K562 (cell line): ENCODE data around the gene UBE2G2. TPM values are rescaled to one million over a fixed set of nuclear protein-coding genes. Genes with fewer than 3 reads are reported as not detected.

ENCODE experiments used
- AFF4 ChIP-seq: sonication (generic); formaldehyde crosslinking; IDR thresholded peaks from 2 replicates; pipeline ENCODE4 v1.8.0; 2023; ENCODE audit warnings: mild to moderate bottlenecking, missing genetic modification reagents
- C11orf30 ChIP-seq: fragments of 450-650 bp; IDR thresholded peaks from 2 replicates; pipeline ENCODE4 v1.6.1; 2016; ENCODE audit warnings: low read depth, mild to moderate bottlenecking
- CBFA2T3 ChIP-seq: fragments of 450-650 bp; IDR thresholded peaks from 2 replicates; pipeline ENCODE4 v1.6.1; 2017
- CCNT2 ChIP-seq: IDR thresholded peaks from 2 replicates; pipeline ENCODE4 v1.6.1; 2011; ENCODE audit warnings: borderline replicate concordance, low read depth, mild to moderate bottlenecking, moderate library complexity, mixed read lengths, low read length; ENCODE audit not compliant: insufficient read length; ENCODE audit errors: extremely low read depth
- LCOR ChIP-seq: sonication (generic); formaldehyde crosslinking; IDR thresholded peaks from 2 replicates; pipeline ENCODE4 v1.8.0; 2022; ENCODE audit warnings: mild to moderate bottlenecking, missing genetic modification reagents
- MAFG ChIP-seq: fragments of 450-650 bp; conservative IDR thresholded peaks from 2 replicates; pipeline ENCODE4 v1.6.1; 2016; ENCODE audit warnings: missing genetic modification characterization, missing compliant biosample characterization
- TCFL5 ChIP-seq: fragments of 250-450 bp; sonication (Bioruptor Pico); conservative IDR thresholded peaks from 2 replicates; pipeline ENCODE4 v1.6.1; 2021; ENCODE audit warnings: mild to moderate bottlenecking, moderate library complexity, matching md5 sums
- ZNF316 ChIP-seq: fragments of 450-650 bp; IDR thresholded peaks from 2 replicates; pipeline ENCODE4 v1.6.1; 2016
- polyA plus RNA-seq, 8 experiments: library from polyadenylated mRNA; depleted of rRNA in 4 of 8; stranded (reverse) in 5 of 8; unstranded in 3 of 8; fragments of >200 nt; fragmentation: Nextera tagmentation in 2 of 8; fragmentation: Illumina TruSeq in 1 of 8; extraction: Ambion mirVana in 2 of 8; extraction: Trizol in 1 of 8; gene quantifications; 2 replicates each; pipeline versions ENCODE4 v1.2.1 to v1.2.3, GENCODE V29; 2011 to 2014; ENCODE audit warnings: inconsistent platforms in 1 of 8, missing spikeins in 1 of 8
- total RNA-seq, 7 experiments: library from RNA; depleted of rRNA in 6 of 7; stranded (reverse); fragments of >200 nt in 6 of 7; fragmentation: Illumina TruSeq in 2 of 7; extraction: Trizol in 2 of 7; gene quantifications; 2 replicates each; pipeline versions ENCODE4 v1.2.1 to v1.2.3, GENCODE V29; 2011 to 2021; ENCODE audit warnings: low replicate concordance in 1 of 7
- TF ChIP-seq, protein P1 (sequence below): fragments of 200-600 bp; sonication (generic); IDR thresholded peaks from one replicate; pipeline ENCODE4 v1.6.1; 2012; ENCODE audit warnings: mild to moderate bottlenecking, low read depth, low read length, inconsistent platforms
- TF ChIP-seq, protein P2 (sequence below): sonication (generic); formaldehyde crosslinking; IDR thresholded peaks from 2 replicates; pipeline ENCODE4 v1.8.1; 2023; ENCODE audit warnings: mild to moderate bottlenecking, missing genetic modification reagents

The UBE2G2 gene
- total and polyA plus RNA-seq, 9 of the 15 experiments (the other 6 are each of a cell fraction or from before 2014, with no cell fraction given): 47.5 to 225 (median 140) TPM

DNA sequence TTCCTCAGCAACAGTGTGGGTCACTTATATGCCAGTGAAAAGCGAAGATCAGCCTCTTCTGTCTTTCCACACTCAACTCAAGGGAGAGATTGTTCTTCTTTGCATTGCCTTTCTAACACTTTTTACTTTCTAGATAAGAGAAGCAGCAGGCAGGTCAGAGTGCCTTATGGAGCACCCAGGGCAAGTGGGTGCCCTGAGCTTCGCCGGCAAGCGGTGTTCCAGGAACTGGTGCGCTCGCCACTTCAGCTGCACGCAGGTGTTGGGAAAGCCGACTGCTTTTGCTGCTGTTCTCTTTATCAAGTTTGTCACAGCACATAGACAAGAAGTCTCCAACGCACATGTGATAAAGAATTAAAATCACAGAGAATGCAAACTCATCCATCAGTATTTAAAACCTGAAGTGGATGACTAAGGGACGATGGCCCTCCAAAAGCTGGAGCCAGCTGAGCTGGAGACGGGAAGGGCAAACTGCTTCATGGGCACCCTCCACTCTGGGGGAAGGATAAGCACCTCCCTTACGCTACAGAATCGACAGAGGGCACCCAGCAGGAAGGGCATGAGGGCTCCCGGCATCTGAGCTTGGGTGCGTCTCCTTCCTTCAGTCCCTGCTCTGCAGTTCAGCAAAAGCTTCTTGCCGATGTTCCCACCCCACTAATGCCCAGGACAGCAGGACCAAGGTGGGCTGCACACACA lies 20.7 kb downstream of the UBE2G2 start (continued):
- TF ChIP-seq, protein P1, sequence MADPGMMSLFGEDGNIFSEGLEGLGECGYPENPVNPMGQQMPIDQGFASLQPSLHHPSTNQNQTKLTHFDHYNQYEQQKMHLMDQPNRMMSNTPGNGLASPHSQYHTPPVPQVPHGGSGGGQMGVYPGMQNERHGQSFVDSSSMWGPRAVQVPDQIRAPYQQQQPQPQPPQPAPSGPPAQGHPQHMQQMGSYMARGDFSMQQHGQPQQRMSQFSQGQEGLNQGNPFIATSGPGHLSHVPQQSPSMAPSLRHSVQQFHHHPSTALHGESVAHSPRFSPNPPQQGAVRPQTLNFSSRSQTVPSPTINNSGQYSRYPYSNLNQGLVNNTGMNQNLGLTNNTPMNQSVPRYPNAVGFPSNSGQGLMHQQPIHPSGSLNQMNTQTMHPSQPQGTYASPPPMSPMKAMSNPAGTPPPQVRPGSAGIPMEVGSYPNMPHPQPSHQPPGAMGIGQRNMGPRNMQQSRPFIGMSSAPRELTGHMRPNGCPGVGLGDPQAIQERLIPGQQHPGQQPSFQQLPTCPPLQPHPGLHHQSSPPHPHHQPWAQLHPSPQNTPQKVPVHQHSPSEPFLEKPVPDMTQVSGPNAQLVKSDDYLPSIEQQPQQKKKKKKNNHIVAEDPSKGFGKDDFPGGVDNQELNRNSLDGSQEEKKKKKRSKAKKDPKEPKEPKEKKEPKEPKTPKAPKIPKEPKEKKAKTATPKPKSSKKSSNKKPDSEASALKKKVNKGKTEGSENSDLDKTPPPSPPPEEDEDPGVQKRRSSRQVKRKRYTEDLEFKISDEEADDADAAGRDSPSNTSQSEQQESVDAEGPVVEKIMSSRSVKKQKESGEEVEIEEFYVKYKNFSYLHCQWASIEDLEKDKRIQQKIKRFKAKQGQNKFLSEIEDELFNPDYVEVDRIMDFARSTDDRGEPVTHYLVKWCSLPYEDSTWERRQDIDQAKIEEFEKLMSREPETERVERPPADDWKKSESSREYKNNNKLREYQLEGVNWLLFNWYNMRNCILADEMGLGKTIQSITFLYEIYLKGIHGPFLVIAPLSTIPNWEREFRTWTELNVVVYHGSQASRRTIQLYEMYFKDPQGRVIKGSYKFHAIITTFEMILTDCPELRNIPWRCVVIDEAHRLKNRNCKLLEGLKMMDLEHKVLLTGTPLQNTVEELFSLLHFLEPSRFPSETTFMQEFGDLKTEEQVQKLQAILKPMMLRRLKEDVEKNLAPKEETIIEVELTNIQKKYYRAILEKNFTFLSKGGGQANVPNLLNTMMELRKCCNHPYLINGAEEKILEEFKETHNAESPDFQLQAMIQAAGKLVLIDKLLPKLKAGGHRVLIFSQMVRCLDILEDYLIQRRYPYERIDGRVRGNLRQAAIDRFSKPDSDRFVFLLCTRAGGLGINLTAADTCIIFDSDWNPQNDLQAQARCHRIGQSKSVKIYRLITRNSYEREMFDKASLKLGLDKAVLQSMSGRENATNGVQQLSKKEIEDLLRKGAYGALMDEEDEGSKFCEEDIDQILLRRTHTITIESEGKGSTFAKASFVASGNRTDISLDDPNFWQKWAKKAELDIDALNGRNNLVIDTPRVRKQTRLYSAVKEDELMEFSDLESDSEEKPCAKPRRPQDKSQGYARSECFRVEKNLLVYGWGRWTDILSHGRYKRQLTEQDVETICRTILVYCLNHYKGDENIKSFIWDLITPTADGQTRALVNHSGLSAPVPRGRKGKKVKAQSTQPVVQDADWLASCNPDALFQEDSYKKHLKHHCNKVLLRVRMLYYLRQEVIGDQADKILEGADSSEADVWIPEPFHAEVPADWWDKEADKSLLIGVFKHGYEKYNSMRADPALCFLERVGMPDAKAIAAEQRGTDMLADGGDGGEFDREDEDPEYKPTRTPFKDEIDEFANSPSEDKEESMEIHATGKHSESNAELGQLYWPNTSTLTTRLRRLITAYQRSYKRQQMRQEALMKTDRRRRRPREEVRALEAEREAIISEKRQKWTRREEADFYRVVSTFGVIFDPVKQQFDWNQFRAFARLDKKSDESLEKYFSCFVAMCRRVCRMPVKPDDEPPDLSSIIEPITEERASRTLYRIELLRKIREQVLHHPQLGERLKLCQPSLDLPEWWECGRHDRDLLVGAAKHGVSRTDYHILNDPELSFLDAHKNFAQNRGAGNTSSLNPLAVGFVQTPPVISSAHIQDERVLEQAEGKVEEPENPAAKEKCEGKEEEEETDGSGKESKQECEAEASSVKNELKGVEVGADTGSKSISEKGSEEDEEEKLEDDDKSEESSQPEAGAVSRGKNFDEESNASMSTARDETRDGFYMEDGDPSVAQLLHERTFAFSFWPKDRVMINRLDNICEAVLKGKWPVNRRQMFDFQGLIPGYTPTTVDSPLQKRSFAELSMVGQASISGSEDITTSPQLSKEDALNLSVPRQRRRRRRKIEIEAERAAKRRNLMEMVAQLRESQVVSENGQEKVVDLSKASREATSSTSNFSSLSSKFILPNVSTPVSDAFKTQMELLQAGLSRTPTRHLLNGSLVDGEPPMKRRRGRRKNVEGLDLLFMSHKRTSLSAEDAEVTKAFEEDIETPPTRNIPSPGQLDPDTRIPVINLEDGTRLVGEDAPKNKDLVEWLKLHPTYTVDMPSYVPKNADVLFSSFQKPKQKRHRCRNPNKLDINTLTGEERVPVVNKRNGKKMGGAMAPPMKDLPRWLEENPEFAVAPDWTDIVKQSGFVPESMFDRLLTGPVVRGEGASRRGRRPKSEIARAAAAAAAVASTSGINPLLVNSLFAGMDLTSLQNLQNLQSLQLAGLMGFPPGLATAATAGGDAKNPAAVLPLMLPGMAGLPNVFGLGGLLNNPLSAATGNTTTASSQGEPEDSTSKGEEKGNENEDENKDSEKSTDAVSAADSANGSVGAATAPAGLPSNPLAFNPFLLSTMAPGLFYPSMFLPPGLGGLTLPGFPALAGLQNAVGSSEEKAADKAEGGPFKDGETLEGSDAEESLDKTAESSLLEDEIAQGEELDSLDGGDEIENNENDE: no peak
- TF ChIP-seq, protein P2, sequence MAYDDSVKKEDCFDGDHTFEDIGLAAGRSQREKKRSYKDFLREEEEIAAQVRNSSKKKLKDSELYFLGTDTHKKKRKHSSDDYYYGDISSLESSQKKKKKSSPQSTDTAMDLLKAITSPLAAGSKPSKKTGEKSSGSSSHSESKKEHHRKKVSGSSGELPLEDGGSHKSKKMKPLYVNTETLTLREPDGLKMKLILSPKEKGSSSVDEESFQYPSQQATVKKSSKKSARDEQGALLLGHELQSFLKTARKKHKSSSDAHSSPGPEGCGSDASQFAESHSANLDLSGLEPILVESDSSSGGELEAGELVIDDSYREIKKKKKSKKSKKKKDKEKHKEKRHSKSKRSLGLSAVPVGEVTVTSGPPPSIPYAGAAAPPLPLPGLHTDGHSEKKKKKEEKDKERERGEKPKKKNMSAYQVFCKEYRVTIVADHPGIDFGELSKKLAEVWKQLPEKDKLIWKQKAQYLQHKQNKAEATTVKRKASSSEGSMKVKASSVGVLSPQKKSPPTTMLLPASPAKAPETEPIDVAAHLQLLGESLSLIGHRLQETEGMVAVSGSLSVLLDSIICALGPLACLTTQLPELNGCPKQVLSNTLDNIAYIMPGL: no peak
- TF ChIP-seq CCNT2: no peak
- no peak for TF ChIP-seq LCOR (CRISPR knock-in tag)
- TF ChIP-seq CBFA2T3: 0 out of 2 replicates have a peak, but pooled peaks have one; percentile 31
- peak; percentile 32; the same call in 1 of the 2 replicates for TF ChIP-seq ZNF316
- no peak for TF ChIP-seq AFF4 (CRISPR knock-in tag)
- TF ChIP-seq C11orf30: peak; percentile 14; the same call in 1 of the 2 replicates
- peak; percentile 23; the same call in 1 of the 2 replicates for TF ChIP-seq MAFG (tag)
- TF ChIP-seq TCFL5 (CRISPR knock-in tag): no peak
